Trophoblast cell (in vitro differentiated cells and primary cell): ENCODE results near the gene CORO6.

Experiments
- DNase-seq, 2 donors: peaks; one replicate each; pipeline ENCODE4 v3.0.0-alpha.2; 2016
- H2AFZ ChIP-seq: 2 replicates; pipeline ENCODE4 v1.6.1; 2013; ENCODE audit warnings: low read length, moderate library complexity, mild to moderate bottlenecking; ENCODE audit not compliant: insufficient read depth, poor library complexity
- H2AK5ac ChIP-seq: 2 replicates; pipeline ENCODE4 v1.6.1; 2013; ENCODE audit warnings: mild to moderate bottlenecking, low read length
- H2BK120ac ChIP-seq: 2 replicates; pipeline ENCODE4 v1.6.1; 2013; ENCODE audit warnings: low read length, mild to moderate bottlenecking, moderate library complexity; ENCODE audit not compliant: insufficient read depth, poor library complexity
- H2BK12ac ChIP-seq: 2 replicates; pipeline ENCODE4 v1.6.1; 2013; ENCODE audit warnings: mild to moderate bottlenecking, low read length, moderate library complexity
- H2BK5ac ChIP-seq: 2 replicates; pipeline ENCODE4 v1.6.1; 2013; ENCODE audit warnings: low read length, low read depth, moderate library complexity, mild to moderate bottlenecking; ENCODE audit not compliant: poor library complexity
- H3K14ac ChIP-seq: 2 replicates; pipeline ENCODE4 v1.6.1; 2013; ENCODE audit warnings: mild to moderate bottlenecking, low read length
- H3K18ac ChIP-seq: 2 replicates; pipeline ENCODE4 v1.6.1; 2013; ENCODE audit warnings: mild to moderate bottlenecking, low read length
- H3K23ac ChIP-seq: 2 replicates; pipeline ENCODE4 v1.6.1; 2013; ENCODE audit warnings: low read length
- H3K27ac ChIP-seq: 2 replicates; pipeline ENCODE4 v1.5.1; 2013; ENCODE audit warnings: low read depth, mild to moderate bottlenecking, inconsistent platforms, low read length, moderate library complexity
- H3K27me3 ChIP-seq: 2 replicates; pipeline ENCODE4 v1.6.1; 2013; ENCODE audit warnings: inconsistent platforms, mild to moderate bottlenecking, low read length, moderate library complexity; ENCODE audit not compliant: insufficient read depth
- H3K36me3 ChIP-seq, 2 experiments: 1 replicate in 1 of 2; 2 replicates in 1 of 2; pipeline ENCODE4 v1.6.1; 2013; ENCODE audit warnings: low read length in 2 of 2, mild to moderate bottlenecking in 2 of 2, moderate library complexity in 1 of 2; ENCODE audit not compliant: insufficient read depth in 2 of 2, control insufficient read depth in 1 of 2
- H3K4ac ChIP-seq: 2 replicates; pipeline ENCODE4 v1.6.1; 2013; ENCODE audit warnings: low read depth, mild to moderate bottlenecking, low read length, moderate library complexity
- H3K4me1 ChIP-seq, 2 experiments: 1 replicate in 1 of 2; 2 replicates in 1 of 2; pipeline ENCODE4 v1.6.1; 2013; ENCODE audit warnings: low read length in 2 of 2, mild to moderate bottlenecking in 2 of 2, moderate library complexity in 1 of 2; ENCODE audit not compliant: insufficient read depth in 2 of 2, control insufficient read depth in 1 of 2
- H3K4me2 ChIP-seq: 2 replicates; pipeline ENCODE4 v1.6.1; 2013; ENCODE audit warnings: inconsistent platforms, mild to moderate bottlenecking, low read length, moderate library complexity
- H3K4me3 ChIP-seq: 2 replicates; pipeline ENCODE4 v1.5.1; 2013; ENCODE audit warnings: mild to moderate bottlenecking, low read depth, low read length, inconsistent platforms
- H3K79me1 ChIP-seq: one replicate; pipeline ENCODE4 v1.6.1; 2013; ENCODE audit warnings: low read length
- H3K79me2 ChIP-seq: 2 replicates; pipeline ENCODE4 v1.6.1; 2013; ENCODE audit warnings: low read length, mild to moderate bottlenecking; ENCODE audit not compliant: control insufficient read depth, insufficient read depth, poor library complexity
- H3K9ac ChIP-seq: 2 replicates; pipeline ENCODE4 v1.6.1; 2013; ENCODE audit warnings: mild to moderate bottlenecking, low read length
- H3K9me3 ChIP-seq: 2 replicates; pipeline ENCODE4 v1.6.1; 2013; ENCODE audit warnings: low read depth, mild to moderate bottlenecking, control low read depth, inconsistent platforms, low read length; ENCODE audit not compliant: insufficient read depth
- H4K12ac ChIP-seq: 2 replicates; pipeline ENCODE4 v1.6.1; 2013; ENCODE audit warnings: low read depth, mild to moderate bottlenecking, low read length, moderate library complexity
- H4K8ac ChIP-seq: 2 replicates; pipeline ENCODE4 v1.6.1; 2013; ENCODE audit warnings: low read depth, mild to moderate bottlenecking, low read length, moderate library complexity
- H4K91ac ChIP-seq: one replicate; pipeline ENCODE4 v1.6.1; 2013; ENCODE audit warnings: low read depth, mild to moderate bottlenecking, low read length, moderate library complexity
- WGBS: extraction: QIAGEN DNeasy Blood & Tissue Kit; methylation state at CpG from one replicate; pipeline ENCODE4 v1.1.7; 2013; ENCODE audit warnings: missing lambda C conversion rate; ENCODE audit not compliant: insufficient read length, insufficient coverage; ENCODE audit errors: extremely low coverage; 5-methylcytosine and 5-hydroxymethylcytosine counted together

CORO6 gene

DNA sequence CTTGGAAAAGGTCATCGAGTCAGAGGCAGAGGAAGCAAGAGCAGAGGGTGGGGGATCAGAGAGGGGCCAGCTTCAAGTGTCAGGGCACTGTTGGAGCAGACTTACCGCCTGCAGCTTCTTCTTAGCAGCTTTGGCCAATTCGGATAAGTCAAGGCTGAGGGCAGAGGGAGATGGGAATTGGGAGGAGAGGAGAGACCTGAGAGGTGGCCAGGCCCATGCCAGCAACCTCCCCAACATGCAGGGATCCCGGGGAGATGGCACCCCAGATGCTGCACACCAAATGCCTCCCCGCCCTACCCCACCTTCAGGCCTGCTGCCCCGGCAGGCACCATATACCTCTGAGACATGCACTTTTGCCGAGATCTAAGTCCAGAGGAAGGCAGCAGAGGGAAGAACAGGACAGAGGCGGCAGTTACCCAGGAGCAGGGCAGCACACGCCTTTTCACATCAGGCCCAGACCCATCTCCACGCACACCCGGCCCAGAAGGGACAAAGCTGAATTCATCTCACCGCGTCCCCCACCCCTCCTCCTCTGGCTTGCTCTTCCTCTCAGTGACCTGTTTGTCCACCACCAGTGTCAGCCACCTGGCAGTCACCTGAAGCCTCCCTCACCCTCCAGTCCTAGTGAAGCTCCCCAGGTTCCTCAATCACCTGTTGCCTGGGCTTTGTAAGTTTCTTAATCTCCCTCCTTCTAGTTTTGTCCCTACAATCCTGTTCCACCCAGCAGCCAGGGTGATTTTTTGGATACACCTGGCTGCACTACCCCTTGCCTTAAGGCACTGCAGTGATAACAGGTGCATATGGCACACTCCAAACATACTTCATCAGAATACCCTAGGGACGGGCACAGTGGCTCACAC, 43.9 kb downstream of the CORO6 start:
- Histone ChIP-seq H2BK12ac (no peak overlapping the region), H2AK5ac (no peak overlapping the region), H3K4ac (no peak overlapping the region), H3K14ac (no peak overlapping the region), H3K27ac (no peak overlapping the region), H2BK5ac (no peak overlapping the region), H3K79me2 (no peaks in the 10 kb centered on the region), H3K79me1 (no peaks in the 10 kb centered on the region), H3K4me1 (no peaks in the 10 kb centered on the region), H3K4me3 (no peak overlapping the region), H3K9me3 (no peaks in the 10 kb centered on the region), H4K12ac (no peak overlapping the region), H3K23ac (no peak overlapping the region), H4K91ac (no peak overlapping the region), H3K27me3 (no peaks in the 10 kb centered on the region), H4K8ac (no peak overlapping the region), H3K4me2 (no peak overlapping the region), H3K9ac (no peak overlapping the region), H3K36me3 (peaks cover 69 to 80% of the 10 kb centered on the region in 2 experiments), H3K18ac (no peak overlapping the region), H2BK120ac (no peak overlapping the region), H2AFZ (no peak overlapping the region)
- no CpG with 5 or more reads among the region's 14 CpGs for WGBS
- DNase-seq, result no peak

DNA sequence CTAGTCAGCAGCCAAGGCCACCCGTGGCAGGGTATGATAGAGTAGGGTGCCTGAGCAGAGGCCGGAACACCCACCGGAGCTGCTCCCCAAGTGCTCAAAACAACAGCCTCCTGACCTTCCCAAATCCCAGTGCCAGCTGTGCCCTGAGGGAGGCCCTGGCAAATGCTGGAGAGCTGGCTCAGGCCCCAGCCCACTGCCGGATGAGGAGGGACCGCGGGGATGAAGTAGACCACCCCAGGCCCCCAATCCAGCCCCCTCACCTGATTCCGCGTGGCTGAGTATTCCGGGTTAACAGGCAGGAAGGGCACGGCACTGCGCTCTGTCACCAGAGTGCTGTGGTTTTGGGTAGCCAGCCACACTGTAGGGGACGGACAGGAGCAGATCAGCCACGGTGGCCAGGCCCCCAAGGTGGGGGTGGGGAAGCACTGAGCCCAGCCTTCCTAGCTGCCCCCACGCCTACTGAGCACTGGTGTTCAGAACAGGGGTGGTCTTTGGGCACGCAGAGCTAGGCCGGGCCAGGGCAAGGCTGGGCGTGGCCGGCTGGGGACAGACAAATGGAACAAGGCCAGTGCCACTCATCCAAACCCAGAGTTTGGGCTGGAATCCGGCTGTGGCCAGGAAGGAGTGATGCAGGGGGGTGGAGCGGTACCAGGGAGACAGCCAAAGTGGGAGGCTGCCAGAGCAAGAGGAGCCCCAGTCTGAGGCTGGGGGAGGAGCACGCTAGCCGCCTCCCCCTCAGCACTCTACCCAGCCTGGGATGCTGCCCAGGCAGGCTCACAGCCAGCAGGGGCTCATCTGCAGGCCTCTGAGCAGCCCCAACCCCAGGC, 45.1 kb downstream of the CORO6 start:
- Histone ChIP-seq H3K9ac (no peak overlapping the region), H2AK5ac (no peak overlapping the region), H3K18ac (no peak overlapping the region), H3K4me1 (no peaks in the 10 kb centered on the region), H4K91ac (no peak overlapping the region), H2BK12ac (no peak overlapping the region), H2BK120ac (no peak overlapping the region), H3K4me3 (no peak overlapping the region), H3K14ac (no peak overlapping the region), H2BK5ac (no peak overlapping the region), H3K23ac (no peak overlapping the region), H3K4ac (no peak overlapping the region), H3K4me2 (no peak overlapping the region), H4K8ac (no peak overlapping the region), H3K9me3 (no peaks in the 10 kb centered on the region), H4K12ac (no peak overlapping the region), H3K79me1 (no peaks in the 10 kb centered on the region), H3K27ac (no peak overlapping the region), H3K27me3 (no peaks in the 10 kb centered on the region), H2AFZ (no peak overlapping the region), H3K79me2 (no peaks in the 10 kb centered on the region), H3K36me3 (peaks cover 72 to 80% of the 10 kb centered on the region in 2 experiments)
- WGBS, result no CpG with 5 or more reads among the region's 22 CpGs
- no peak for DNase-seq

DNA sequence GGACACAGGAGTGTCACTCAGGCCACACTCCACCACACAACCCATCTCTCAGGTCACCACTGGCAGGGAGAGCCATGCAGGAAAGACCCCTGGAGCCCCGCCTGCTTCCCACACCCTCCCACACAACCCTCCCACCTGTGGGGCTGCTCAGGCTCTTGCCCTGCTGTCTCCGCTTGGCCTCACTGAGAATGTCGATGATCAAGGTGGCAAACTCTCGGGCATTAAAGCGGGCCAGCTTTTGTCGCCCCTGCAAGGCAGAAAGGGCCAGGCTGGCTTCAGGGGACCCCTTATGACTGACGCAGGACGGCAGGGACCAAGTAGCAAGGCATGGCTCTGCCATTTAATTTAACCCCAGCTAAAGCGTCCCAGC, 45.7 kb downstream of the CORO6 start:
- H4K8ac ChIP-seq, result no peak overlapping the region
- no peaks in the 10 kb centered on the region for H3K27me3 ChIP-seq
- H2BK12ac ChIP-seq, result no peak overlapping the region
- no peaks in the 10 kb centered on the region for H3K79me1 ChIP-seq
- H4K12ac ChIP-seq, result no peak overlapping the region
- H2BK120ac ChIP-seq, result no peak overlapping the region
- H3K4me3 ChIP-seq, result no peak overlapping the region
- no peaks in the 10 kb centered on the region for H3K79me2 ChIP-seq
- no peaks in the 10 kb centered on the region for H3K4me1 ChIP-seq
- H2AFZ ChIP-seq, result no peak overlapping the region
- no peak overlapping the region for H3K4me2 ChIP-seq
- no peak overlapping the region for H3K23ac ChIP-seq
- H3K18ac ChIP-seq, result no peak overlapping the region
- H3K36me3 ChIP-seq, result peaks cover 69 to 74% of the 10 kb centered on the region in 2 experiments
- no peaks in the 10 kb centered on the region for H3K9me3 ChIP-seq
- no peak for DNase-seq
- H3K9ac ChIP-seq, result no peak overlapping the region
- no CpG with 5 or more reads among the region's 9 CpGs for WGBS
- H2BK5ac ChIP-seq, result no peak overlapping the region
- H4K91ac ChIP-seq, result no peak overlapping the region
- H3K14ac ChIP-seq, result no peak overlapping the region
- no peak overlapping the region for H3K4ac ChIP-seq
- no peak overlapping the region for H2AK5ac ChIP-seq
- H3K27ac ChIP-seq, result no peak overlapping the region

DNA sequence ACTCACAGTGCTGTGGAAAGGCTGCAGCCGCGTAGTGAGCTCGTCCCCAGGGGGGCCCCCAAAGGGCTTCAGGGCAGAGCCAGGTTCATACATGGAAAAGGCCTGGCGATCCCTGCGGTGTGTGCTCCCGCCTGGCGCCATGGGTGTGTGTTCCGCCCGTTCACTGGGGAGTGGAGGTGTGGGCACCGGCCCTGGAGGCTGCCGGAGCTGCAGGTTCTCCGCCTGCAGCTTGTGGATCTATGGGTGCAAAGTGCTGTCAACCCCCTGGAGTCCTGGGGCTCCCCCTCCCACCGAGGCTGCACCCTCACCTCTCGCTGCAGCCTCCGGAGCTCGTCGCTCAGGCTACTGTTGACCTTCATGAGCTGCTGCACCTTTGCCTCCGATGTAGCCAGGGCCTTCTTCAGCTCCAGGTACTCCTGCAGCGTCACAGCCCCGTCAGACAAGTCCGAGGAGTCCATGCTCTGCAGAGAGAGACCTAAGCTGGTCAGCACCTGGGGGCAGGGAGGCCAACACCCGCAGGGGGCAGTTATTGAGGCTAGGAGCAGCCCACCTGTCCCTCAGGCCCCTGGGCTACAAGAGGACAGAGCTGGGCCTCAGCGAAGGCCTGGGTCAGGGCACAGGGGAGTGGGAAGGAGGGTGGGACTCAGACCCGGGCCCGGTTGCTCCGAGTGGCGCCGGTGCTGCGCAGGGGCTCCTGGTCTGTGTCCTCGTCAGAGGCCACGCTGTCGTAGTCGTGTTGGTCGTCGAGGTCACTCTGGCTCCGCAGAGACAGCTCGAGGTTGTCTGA, 46.3 kb downstream of the CORO6 start:
- H2AFZ ChIP-seq, result no peak overlapping the region
- no peak overlapping the region for H3K4me2 ChIP-seq
- no peak overlapping the region for H2BK12ac ChIP-seq
- H3K9me3 ChIP-seq, result peaks cover 2% of the 10 kb centered on the region
- H3K27ac ChIP-seq, result no peak overlapping the region
- H3K4ac ChIP-seq, result no peak overlapping the region
- H3K4me3 ChIP-seq, result no peak overlapping the region
- no peak overlapping the region for H4K91ac ChIP-seq
- H2BK5ac ChIP-seq, result no peak overlapping the region
- no peaks in the 10 kb centered on the region for H3K79me1 ChIP-seq
- H3K9ac ChIP-seq, result no peak overlapping the region
- H4K12ac ChIP-seq, result no peak overlapping the region
- no CpG with 5 or more reads among the region's 37 CpGs for WGBS
- no peaks in the 10 kb centered on the region for H3K4me1 ChIP-seq
- H4K8ac ChIP-seq, result no peak overlapping the region
- DNase-seq, result no peak
- no peak overlapping the region for H2BK120ac ChIP-seq
- no peak overlapping the region for H2AK5ac ChIP-seq
- no peak overlapping the region for H3K23ac ChIP-seq
- H3K18ac ChIP-seq, result no peak overlapping the region
- H3K79me2 ChIP-seq, result no peaks in the 10 kb centered on the region
- no peak overlapping the region for H3K14ac ChIP-seq
- peaks cover 69 to 74% of the 10 kb centered on the region in 2 experiments for H3K36me3 ChIP-seq
- no peaks in the 10 kb centered on the region for H3K27me3 ChIP-seq
